HG03060 (cell line): ENCODE results near the gene ID1.

Experiments used
- ATAC-seq: cut with Tn5 transposase; IDR thresholded peaks from one replicate; pipeline ENCODE4 v1.9.1; 2021; ENCODE audit warnings: low read depth, moderate number of reproducible peaks; ENCODE audit not compliant: unreplicated experiment

ID1 gene, protein sequence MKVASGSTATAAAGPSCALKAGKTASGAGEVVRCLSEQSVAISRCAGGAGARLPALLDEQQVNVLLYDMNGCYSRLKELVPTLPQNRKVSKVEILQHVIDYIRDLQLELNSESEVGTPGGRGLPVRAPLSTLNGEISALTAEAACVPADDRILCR

DNA sequence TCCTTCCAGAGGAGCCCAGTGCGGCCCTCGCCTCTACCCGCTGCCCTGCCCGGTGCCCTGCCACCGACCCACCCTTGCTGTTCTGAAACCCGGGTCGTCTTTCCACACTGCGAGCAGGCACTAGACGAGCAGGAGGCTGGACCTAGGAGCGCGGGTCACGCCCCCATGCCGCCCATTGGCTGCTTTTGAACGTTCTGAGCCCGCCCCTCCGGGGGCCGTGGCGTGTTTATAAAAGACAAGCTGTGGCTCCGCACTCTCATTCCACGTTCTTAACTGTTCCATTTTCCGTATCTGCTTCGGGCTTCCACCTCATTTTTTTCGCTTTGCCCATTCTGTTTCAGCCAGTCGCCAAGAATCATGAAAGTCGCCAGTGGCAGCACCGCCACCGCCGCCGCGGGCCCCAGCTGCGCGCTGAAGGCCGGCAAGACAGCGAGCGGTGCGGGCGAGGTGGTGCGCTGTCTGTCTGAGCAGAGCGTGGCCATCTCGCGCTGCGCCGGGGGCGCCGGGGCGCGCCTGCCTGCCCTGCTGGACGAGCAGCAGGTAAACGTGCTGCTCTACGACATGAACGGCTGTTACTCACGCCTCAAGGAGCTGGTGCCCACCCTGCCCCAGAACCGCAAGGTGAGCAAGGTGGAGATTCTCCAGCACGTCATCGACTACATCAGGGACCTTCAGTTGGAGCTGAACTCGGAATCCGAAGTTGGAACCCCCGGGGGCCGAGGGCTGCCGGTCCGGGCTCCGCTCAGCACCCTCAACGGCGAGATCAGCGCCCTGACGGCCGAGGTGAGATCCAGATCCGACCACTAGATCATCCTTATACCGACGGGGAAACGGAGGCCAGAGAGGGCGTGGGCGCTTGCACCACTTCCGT, at the start of gene ID1:
Gene ID1 (plus strand): TSS at position 259 of the 871 bp plus-strand sequence. CDS start 99 bp downstream, at position 358.
- ATAC-seq = no peak

DNA sequence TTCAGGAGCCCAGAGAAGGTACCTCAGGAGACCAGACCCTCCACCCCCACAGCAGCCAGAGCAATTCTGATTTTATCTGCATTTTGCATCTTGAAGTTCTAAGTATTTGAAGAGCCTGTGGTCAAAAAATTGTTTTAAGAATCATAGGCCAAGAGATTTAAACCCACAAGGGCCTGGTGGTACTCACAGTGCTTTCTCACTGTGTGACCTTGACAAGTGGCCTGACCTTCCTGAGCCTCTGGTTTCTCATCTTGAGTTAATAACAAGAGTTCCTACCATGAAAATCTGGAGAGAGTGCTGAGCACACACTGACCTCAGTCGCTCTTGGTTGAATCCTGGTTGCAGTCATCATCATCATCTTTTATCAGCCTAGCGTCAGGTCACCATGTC, 45.4 kb upstream of the ID1 start:
- ATAC-seq = no peak

DNA sequence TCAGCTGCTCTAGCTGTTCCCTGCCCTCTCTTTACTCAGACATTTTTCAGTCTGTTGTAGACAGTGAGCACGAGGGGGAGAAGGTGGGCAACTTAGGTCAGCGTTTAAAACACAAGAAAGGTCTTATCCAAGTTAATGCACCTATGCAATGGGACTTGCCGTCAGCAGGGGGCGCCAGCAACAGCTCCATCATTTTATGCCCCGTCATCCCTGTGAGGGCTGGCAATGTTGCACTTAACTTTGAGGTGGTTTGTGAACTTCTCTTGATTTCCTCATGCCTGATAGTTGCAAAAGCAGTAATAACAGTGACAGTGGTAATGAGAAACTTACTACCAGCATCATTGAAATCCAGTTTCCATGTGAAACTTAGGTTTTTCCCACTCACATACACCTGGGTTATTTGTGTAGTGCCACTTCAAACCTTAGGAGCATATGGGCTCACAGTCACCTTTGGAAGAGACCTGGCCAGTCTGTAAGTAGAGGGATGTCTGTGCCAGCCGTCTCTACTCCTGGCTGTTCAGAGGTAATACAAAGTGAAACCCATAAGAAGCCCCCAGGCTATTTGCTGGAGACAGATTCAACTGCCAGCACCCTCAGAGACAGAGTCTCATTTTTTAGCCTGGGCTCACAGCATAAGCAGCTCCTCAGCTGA, 44.9 kb upstream of the ID1 start:
- ATAC-seq = no peak

DNA sequence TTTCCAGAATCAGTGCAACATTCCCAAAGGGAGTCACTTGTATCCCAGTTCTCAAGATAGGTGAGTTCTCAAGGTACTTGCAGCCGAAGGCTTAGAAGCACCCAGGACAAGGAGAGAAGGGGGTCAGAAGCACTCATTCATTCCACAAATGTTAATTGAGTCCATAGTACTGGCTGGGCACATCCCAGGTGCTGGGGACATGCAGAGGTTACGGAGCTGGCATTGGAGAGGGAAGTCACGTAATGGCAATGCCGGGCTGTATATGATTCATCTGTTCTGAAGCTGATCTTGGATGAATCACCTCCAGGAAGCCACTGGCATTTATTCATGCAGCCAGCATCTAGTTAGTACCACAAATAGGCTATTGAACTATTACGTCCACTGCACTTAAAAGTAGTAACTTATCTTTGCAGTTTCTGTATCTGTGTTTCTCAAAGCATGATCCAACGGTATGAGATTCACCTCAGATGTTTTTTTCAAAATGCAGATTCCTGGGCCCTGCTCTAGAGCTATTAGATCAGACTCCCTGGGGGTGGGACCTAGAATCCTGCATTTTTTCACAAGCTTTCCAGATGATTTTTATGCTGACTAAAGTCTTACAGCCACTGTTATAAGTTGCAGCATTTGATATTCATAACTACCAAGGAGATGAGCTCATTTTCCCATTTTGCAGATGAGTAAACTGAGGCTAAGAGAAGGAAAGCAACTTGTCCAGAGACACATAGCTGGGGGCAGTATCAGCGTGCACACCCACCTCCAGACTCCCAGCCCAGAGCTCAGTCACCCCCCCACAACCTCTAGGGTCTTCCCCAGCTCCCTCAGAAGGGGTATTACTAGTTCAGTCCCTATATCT, 44.1 kb upstream of the ID1 start:
- ATAC-seq = no peak

DNA sequence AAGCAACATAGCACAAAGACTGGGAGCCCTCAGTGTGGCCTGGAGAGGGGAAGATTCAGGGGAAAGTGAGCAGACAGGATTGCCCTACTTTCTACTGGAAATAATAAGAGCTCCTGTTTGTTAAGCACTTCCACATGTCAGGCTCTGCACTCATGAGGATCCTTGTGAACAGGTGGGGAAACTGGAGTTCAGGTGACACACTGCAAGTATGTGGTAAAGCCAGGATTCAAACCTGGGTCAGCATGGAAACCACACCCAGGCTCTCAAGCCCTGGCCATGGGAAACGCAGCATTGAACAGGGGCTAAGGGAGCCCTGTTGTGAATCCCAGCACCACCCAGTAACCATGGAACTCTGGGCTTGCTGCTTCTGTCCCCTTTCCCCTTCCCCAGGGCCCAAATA, 42.8 kb upstream of the ID1 start:
- ATAC-seq = no peak

DNA sequence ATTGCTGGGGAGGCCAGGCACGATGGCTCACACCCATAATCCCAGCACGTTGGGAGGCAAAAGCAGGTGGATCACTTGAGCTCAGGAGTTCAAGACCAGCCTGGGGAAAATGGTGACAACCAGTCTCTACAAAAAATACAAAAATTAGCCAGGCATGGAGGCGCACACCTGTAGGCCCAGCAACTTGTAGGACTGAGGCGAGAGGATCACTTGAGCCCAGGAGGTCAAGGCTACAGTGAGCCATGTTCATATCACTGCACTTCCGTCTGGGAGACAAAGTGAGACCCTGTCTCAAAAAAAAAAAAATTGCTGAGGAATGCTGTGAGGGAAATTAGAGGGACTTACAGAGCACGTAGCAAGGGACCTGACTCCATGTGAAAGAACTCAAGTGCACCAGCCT, 40.8 kb upstream of the ID1 start:
- no peak for ATAC-seq

DNA sequence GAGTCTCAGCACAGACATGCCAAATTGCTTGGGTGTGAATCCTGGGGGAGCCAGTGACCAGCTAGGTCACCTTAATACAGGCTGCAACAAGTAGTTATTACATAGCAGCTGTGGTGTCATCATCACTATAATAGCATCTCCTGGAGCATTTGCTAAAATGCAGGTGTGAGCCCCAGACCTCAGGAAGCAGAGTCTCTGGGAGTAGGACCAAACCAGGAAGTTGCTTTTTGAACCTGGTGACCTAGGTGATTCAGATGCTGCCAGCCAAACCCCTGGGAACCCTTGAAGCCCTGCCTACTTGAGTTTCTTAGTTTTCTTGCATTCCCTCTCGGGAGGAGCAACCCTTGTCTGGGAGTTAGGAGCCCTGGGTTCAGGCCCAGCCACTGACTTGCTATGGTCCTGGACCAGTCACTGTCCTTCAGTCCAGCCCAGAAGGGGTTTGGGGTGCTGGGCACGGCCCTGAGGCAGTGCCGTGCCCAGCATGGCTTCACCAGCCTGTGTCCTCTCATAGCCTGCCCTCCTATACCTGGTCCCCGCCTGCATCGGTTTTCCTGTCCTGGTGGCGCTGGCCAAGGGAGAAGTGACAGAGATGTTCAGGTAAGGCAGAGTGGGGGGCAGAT, 39.3 kb upstream of the ID1 start:
- no peak for ATAC-seq

DNA sequence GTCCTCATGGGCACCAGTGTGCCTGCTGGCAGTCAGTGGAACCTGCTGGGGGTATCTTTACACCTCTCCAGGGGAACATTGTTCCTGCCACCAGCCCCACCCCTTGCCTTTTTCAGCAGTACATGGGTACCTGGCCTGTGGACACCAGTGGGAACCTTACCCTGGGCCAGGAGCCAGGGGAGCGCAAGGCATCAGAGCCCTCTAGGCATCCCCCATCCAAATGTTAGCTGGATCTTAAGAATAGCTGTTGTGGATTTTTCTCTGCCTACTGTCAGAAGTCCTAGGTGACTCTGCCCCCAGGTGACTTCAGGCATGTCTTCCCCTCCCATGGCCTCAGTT, 38.8 kb upstream of the ID1 start:
- ATAC-seq = no peak

DNA sequence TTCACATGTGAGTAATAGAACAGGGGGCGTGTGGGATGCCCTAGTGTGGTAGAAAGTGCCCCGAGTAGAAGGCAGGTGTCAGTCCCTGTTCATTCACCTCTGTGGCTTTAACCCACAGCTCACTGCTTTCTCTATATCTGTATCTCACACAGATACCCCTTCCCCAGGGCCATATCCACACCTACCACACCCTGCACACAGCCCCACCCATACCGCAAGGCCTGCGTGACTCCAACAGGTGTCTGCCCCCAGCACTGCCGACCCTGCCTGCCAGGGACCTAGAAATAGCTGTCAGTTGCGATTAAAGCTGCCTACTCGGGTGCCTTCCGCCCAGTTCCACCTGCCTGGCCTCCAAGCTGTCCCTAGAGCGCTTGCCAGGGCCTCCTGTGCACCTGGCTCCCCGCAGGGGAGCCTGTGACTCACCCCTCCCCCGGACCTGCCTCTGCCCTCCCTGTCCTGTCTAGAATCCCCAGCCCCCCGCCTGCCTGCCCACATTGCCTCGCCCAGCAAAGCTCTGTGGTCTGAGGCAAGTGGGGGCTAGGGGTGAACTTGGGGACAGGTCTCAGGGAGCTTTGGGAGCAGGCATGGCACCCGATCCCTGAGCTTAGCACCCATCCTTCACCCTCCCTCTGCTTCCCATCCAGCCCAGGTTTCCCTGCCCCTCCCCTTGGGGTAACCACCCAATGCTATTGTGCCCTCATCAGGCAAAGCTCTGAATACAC, 38.3 kb upstream of the ID1 start:
- ATAC-seq = no peak

DNA sequence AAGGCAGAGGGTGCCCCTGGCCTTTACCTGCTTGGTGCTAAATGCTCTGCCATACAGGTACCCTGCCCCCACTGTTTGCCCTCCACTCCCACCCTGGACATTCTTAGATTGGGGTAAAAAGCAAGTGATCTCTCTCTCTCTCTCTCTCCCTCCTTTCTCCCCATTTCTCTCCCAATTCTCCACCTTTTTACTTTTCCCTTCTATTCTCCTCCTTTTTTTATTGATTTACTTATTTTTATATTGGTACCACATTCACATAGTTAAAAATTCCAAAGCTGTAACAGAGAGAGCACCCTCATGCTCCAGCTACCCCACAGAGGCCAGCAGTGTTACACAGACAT, 37.7 kb upstream of the ID1 start:
- ATAC-seq = no peak

DNA sequence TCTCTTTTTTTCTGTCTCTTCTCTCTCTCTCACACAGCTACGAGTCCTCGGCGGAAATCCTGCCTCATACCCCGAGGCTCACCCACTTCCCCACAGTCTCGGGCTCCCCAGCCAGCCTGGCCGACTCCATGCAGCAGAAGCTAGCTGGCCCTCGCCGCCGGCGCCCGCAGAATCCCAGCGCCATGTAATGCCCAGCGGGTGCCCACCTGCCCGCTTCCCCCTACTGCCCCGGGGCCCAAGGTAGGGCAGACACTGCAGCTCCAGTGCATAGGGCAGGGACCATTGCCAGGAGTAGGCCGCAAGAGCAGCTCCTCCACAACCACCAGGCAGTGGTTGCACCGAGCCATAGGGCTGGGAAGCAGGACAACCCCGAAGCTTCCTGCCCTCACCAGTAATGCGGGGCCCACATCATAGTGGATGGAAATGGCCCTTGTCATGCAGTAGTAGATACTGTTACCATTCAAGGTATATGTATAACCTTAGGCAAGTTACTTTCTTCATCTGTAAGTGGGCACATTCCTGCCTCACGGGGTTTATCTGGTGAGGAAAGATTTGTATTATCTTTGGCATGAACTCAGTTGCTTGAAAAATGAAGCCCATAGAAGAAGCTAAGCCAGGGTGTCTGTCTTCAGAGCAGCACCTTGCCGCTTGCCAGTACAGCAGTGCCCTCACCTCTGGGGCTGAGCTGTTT, 36.9 kb upstream of the ID1 start:
- ATAC-seq = no peak

DNA sequence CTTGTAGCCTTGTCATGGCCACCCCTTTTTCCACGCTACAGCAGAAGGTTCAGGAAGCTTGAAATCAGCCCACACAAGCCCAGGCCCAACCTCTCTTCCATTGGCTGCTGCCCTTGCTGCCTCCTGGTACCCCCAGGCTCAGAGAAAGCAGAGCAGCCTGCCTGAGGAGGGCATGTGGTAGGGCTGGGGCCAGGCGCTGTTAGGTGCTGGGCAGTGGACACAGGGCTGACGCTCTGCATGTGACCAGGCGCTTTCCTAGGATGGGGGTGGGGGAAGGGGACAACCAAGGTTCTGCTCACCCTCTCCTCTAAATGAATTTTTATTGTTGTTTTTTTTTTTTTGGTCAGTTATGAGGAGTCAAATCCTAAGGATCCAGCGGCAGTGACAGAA, 36.3 kb upstream of the ID1 start:
- ATAC-seq = no peak

DNA sequence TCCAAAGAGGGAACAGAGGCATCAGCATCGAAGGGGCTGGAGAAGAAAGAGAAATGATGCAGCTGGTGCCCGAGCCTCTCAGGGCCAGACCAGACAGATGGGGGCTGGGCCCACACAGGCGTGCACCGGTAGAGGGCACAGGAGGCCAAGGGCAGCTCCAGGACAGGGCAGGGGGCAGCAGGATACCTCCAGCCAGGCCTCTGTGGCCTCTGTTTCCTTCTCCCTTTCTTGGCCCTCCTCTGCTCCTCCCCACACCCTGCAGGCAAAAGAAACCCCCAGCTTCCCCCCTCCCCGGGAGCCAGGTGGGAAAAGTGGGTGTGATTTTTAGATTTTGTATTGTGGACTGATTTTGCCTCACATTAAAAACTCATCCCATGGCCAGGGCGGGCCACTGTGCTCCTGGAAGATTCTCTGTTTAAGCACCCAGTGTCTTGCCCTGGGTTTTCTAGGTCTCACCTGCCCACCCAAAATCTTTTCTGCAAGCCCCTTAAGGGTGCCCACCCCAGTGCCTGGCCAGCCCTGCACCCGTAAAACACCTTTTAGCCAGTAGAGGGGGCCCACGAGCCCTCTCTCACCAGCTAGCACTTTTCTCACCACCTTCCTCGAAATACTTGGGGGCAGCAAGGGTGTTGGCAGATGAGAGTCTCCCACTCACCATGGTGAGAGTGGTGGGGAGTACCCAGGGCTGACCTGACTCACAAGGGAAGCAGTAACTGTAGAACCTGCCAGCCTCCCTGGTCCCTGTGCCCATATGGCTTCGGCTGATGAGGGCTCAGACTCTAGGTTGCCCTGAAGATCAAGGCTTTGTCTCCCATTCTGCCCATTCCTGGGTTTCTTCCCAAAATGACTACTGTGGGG, 35.7 kb upstream of the ID1 start:
- no peak for ATAC-seq

DNA sequence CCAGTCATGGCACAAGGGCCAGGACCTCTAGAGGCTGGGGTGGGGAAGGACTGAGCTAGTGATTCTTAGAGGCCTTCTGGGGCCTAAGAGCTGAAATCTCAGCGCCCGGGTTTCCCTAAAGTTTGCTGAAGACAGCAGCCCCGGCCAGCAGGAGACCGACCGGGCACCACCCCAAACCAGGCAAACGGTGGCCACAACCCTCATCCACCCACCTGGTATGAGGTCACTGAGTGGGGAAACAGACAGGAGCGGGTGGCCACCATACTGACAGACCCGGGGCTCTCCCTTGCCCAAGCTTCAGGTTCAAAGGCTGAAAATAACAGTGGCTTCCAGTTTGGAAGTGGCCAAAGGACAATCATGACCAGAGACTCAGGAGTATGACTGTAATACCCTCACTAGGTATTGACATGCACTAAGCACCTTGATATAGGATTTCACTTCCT, 35.0 kb upstream of the ID1 start:
- ATAC-seq = no peak

DNA sequence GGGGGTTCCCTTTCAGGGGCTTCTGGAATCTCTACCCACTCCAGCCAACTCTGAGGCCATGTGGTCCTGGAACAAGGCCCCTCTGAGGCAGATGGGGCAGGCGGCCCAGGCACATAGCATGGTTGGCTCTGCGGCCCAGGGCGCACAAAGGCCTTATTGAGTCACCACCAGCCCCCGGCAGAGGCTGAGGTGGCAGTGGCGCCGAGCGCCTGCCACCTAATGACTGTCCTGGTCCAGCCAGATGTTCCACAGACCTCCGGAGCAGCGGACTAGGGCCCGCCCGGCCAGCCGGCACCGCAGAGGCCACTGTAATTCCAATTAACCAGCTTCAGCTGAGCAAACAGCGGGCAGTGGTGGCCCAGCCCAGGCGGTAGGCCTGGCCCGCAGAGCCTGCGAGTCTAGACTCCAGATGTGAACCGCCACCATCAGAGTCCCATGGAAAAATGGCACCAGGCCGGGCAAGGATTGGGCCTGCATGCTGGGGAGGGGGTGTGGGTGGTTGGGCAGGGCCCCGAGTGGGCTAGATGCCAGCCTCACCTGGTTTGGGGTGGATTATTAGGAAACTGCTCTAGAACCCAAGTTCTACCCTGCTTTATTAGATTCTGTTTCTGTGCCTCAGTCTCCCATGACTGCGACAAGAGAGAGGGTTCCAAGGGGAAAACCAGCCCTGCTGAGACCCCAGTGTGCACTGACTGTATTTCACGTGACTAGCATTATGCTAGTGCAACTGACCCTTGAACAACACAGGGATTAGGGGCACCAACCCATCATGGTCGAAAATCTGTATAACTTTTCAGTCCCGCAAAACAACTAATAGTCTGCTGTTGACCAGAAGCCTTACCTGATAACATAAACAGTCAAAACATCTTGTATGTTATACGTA, 34.1 kb upstream of the ID1 start:
- no peak for ATAC-seq

DNA sequence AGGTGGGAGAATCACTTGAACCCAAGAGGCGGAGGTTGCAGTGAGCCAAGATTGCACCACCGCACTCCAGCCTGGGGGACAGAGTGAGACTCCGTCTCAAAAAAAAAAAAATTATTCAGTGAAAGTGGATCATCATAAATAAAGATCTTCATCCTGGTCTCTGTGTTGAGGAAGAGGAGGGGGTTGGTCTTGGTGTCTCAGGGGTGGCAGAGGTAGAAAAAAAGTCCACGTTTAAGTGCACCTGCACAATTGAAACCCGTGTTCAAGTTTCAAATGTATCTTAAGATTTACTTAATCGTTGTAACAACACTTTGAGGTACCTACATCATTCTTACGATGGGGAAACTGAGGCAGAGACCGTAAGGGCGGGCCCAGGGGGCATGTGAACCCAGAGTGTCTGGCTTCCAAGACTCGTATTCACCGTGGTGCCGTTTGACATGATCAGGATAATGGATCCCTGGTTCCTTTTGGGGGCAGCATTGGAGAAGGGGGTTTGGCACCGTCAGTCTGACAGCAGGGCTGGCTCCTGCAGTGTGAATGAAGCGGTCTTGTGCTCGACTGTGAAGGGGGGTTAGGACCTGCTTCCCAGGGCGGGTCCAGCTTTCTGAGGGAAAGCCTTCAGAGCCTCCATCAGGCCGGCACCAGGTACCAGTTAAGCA, 32.9 kb upstream of the ID1 start:
- no peak for ATAC-seq
